Pancreas (tissue), 10 donors: ENCODE measurements around the gene SAMD11. TPM values are rescaled to one million over a fixed set of nuclear protein-coding genes. Genes with fewer than 3 reads are reported as not detected.

Experiments used
- ATAC-seq, 4 donors: fragments of 200-7000 bp; cut with Tn5 transposase; one replicate each; pipeline versions ENCODE4 v1.8.0 to v1.9.1; 2020; ENCODE audit warnings: mild to moderate bottlenecking in 4 of 4, moderate library complexity in 4 of 4
- DNase-seq, 6 donors: peaks; one replicate each; pipeline ENCODE4 v3.0.0-alpha.2; 2020
- FAIRE-seq: peaks from 2 replicates; lab custom pipeline; 2012; peaks lifted over from hg19 to GRCh38; lab: Jason Lieb, UNC
- H3K27ac ChIP-seq, 4 donors: fragments of 200-600 bp; sonication (generic); 1 replicate in 3 of 4; 2 replicates in 1 of 4; pipeline versions ENCODE4 v1.5.0 to v1.8.0; 2020
- H3K27me3 ChIP-seq, 4 donors: fragments of 200-600 bp; one replicate each; pipeline ENCODE4 v1.8.0; 2021
- H3K36me3 ChIP-seq, 3 donors: fragments of 200-600 bp; sonication (generic) in 1 of 3; one replicate each; pipeline versions ENCODE4 v1.5.0 to v1.8.0; 2020 to 2021
- H3K4me1 ChIP-seq, 3 donors: fragments of 200-600 bp; one replicate each; pipeline ENCODE4 v1.8.0; 2021
- H3K4me3 ChIP-seq, 4 donors: fragments of 200-600 bp; sonication (generic) in 2 of 4; one replicate each; pipeline versions ENCODE4 v1.5.0 to v1.8.0; 2020 to 2021
- H3K9me3 ChIP-seq, 4 donors: fragments of 200-600 bp; one replicate each; pipeline ENCODE4 v1.8.0; 2021
- CTCF ChIP-seq, 4 donors: fragments of 200-600 bp; sonication (generic) in 3 of 4; IDR thresholded peaks; one replicate each; pipeline versions ENCODE4 v1.5.0 to v1.8.0; 2021; ENCODE audit warnings: antibody characterized with exemption in 4 of 4
- WGBS, 2 donors: extraction: QIAGEN DNeasy Blood & Tissue Kit; methylation state at CpG; one replicate each; pipeline ENCODE4 v1.1.7; 2013; 5-methylcytosine and 5-hydroxymethylcytosine counted together
- intact Hi-C, 3 donors: fragments of 100-400 bp; cut with DNase I; formaldehyde crosslinking; loops; one replicate each; pipeline versions ENCODE4 v1.11.1 to v1.14.2; 2022
- polyA plus RNA-seq, 2 donors: library from polyadenylated mRNA; stranded (reverse); fragments of 200-250 nt; gene quantifications; one replicate each; pipeline ENCODE4 v1.2.3, GENCODE V29; 2013
- total RNA-seq, 6 donors: library from RNA; stranded (reverse); fragmentation: NEBNext Ultra II Directional in 4 of 6; extraction: Animal tissue kit (Norgen Biotek cat#: 25700) in 4 of 6; gene quantifications; one replicate each; pipeline versions ENCODE4 v1.2.1 to v1.2.4, GENCODE V29; 2021 to 2023
- donor health status: healthy with polysubstance abuse.
- donor health status: DM: no; HTN: no; CAD: no; lungs with moderate emphysema.
- donor health status: DM: no; HTN: no; CAD: no.
- donor health status: control.
- donor health status: control.
- donor health status: Bipolar disorder and iron deficiency.
- donor health status: DM: yes; HTN: yes; CAD: no.
- donor health status: DM: no; HTN: no; CAD: no.
- donor health status: DM: no; HTN: no; CAD: no.
- donor health status: DM: yes; HTN: yes; CAD: no.

SAMD11 gene
- total and polyA plus RNA-seq, 8 donors, result 0.19 to 23.7 (median 3.5) TPM

GRCh38 chr1:958823-959730 is 35.4 kb downstream of the SAMD11 start, which contains the start of gene NOC2L:
Gene NOC2L (minus strand): TSS chr1:959256. CDS start chr1:959240, 16 bp downstream.
- peak within 1 kb of the TSS; percentile 97 to 100 (median 99) for H3K4me3 ChIP-seq
- no peaks in the 10 kb centered on the region for H3K27me3 ChIP-seq
- no peaks in the 10 kb centered on the region for H3K9me3 ChIP-seq
- ATAC-seq (peak; percentile 94 to 97 (median 96)), DNase-seq (peak; percentile 89 to 100 (median 97)), FAIRE-seq (no peak)
- WGBS, 2 donors, result 4 to 6% methylated on average over 80 to 101 of the region's 101 CpGs
- H3K27ac ChIP-seq, result no peak within 1 kb of the TSS
- H3K36me3 ChIP-seq, result peaks cover 0 to 27% (median 11%) of the 10 kb centered on the region in 3 donors
- no peak for TF ChIP-seq CTCF (IDR thresholded peaks at IDR 0.05)
- peaks cover 3 to 9% (median 8%) of the 10 kb centered on the region in 3 donors for H3K4me1 ChIP-seq
- intact Hi-C loops, result no loop called here

DNA sequence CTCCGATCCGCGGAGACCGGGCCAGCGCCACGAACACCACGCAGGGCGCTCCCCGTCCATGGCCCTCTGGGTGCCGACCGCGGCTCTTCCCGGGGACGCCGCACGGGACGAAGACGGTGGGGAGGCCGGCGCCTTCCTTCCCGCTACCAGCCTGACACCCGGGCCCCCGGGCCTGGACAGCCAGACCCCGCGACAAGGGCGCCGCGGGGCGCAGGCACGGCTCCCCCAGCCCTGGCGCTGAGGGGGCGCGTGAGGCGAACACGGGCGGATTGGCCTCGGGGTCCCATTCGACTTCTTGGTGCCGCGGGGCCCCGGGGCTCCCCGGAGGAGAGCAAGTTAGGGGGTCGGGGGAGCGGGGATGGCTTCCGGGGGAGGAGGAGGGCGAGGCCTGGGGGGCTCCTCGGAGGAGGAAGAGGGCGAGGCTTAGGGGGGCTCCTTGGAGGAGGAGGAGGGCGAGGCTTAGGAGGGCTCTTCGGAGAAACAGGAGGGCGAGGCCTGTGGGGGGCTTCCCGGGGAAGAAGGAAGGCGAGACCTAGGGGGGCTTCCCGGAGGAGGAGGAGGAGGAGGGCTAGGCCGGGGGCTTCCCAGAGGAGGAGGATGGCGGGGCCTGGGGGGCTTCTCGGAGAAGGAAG is 36.1 kb downstream of the SAMD11 start:
- Histone ChIP-seq H3K4me1 (peaks cover 3 to 9% (median 8%) of the 10 kb centered on the region in 3 donors), H3K27ac (no peak overlapping the region), H3K36me3 (peaks cover 0 to 19% (median 9%) of the 10 kb centered on the region in 3 donors), H3K4me3 (peak overlapping the region; percentile 53 to 100 (median 99)), H3K9me3 (no peaks in the 10 kb centered on the region), H3K27me3 (no peaks in the 10 kb centered on the region)
- no peak for FAIRE-seq
- ATAC-seq, result peak in 2 of 4 donors; percentile 4 to 10
- intact Hi-C loops, result no loop called here
- WGBS, 2 donors, result 20 to 26% methylated on average over 42 to 57 of the region's 57 CpGs
- DNase-seq, result no peak
- no peak for TF ChIP-seq CTCF (IDR thresholded peaks at IDR 0.05)

DNA sequence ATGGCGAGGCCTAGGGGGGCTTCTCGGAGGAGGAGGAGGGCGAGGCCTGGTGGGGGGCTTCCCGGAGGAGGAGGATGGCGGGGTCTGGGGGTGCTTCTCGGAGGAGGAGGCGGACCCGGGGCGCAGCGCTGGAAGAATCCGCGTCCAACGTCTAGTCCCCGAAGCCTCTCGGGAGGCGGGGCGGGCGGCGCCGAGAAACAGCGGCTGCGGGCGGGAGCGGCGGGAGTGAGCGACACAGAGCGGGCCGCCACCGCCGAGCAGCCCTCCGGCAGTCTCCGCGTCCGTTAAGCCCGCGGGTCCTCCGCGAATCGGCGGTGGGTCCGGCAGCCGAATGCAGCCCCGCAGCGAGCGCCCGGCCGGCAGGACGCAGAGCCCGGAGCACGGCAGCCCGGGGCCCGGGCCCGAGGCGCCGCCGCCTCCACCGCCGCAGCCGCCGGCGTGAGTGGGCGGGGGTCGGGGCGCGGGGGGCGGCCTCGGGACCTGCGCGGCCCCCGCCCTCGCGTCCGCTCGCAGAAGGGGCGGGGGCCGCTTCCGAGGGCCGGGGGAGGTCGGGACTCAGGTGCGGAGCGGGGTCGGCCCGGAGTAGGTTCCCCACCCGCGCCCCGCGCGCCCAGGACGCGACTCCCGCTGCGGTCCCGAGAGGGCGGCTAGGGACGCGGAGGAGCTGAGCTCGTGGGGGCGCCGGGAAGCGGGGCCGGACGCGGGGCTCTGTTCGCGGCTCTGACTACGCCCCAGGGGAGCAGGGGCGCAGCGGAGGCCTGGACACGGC is 36.8 kb downstream of the SAMD11 start, which contains the start of gene KLHL17:
Gene KLHL17 (plus strand): TSS at position 222 of the 769 bp plus-strand sequence. CDS start 110 bp downstream, at position 332.
- intact Hi-C loops, result no loop called here
- Histone ChIP-seq H3K36me3 (peaks cover 0 to 12% (median 9%) of the 10 kb centered on the region in 3 donors), H3K27me3 (no peaks in the 10 kb centered on the region), H3K4me3 (peak within 1 kb of the TSS; percentile 53 to 100 (median 99)), H3K4me1 (peaks cover 3 to 9% (median 8%) of the 10 kb centered on the region in 3 donors), H3K27ac (no peak within 1 kb of the TSS), H3K9me3 (no peaks in the 10 kb centered on the region)
- ATAC-seq (peak; percentile 70 to 77 (median 70)), DNase-seq (peak in 5 of 6 donors; percentile 61 to 92 (median 67)), FAIRE-seq (no peak)
- whole genome bisulfite sequencing, 2 donors, result 0 to 1% methylated on average over 36 to 109 of the region's 109 CpGs
- TF ChIP-seq CTCF (IDR thresholded peaks at IDR 0.05), result no peak

DNA sequence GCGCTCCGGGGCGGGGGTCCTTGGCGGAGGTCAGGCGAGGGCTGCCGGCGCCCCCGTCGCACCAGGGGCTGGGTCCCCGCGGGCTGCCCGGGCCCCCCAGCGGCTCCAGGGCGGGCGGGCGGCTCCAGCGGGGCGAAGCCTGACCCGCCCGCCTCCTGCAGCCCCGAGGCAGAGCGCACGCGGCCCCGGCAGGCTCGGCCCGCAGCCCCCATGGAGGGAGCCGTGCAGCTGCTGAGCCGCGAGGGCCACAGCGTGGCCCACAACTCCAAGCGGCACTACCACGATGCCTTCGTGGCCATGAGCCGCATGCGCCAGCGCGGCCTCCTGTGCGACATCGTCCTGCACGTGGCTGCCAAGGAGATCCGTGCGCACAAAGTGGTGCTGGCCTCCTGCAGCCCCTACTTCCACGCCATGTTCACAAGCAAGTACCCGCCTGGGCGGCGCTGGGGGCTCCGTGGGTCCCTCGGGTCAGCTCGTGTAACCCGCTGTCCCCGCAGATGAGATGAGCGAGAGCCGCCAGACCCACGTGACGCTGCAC is 37.5 kb downstream of the SAMD11 start:
- Histone ChIP-seq H3K36me3 (peaks cover 0 to 8% (median 5%) of the 10 kb centered on the region in 3 donors), H3K4me3 (peak overlapping the region; percentile 53 to 100 (median 64)), H3K4me1 (peaks cover 3 to 12% (median 9%) of the 10 kb centered on the region in 3 donors), H3K27me3 (no peaks in the 10 kb centered on the region), H3K27ac (no peak overlapping the region), H3K9me3 (no peaks in the 10 kb centered on the region)
- TF ChIP-seq CTCF (IDR thresholded peaks at IDR 0.05), result no peak
- FAIRE-seq (no peak), ATAC-seq (no peak), DNase-seq (no peak)
- WGBS, 2 donors, result 37 to 45% methylated on average over 45 to 56 of the region's 56 CpGs
- intact Hi-C loops, result no loop called here
